ENCODE data around the gene TNFSF11. TPM values are rescaled to one million over a fixed set of nuclear protein-coding genes. Genes with fewer than 3 reads are reported as not detected.

The TNFSF11 gene
- total RNA-seq, 2 donors from 2014 or later = 3.9 TPM; not detected in 1

GRCh38 chr13:42543215-42543797, 30.6 kb upstream of the TNFSF11 start:
- no peak for DNase-seq
- no peak overlapping the region for H3K4me3 ChIP-seq
- H3K9me3 ChIP-seq = no peaks in the 10 kb centered on the region
- H3K4me1 ChIP-seq = no peaks in the 10 kb centered on the region
- intact Hi-C loops (cut with DNase I) = no loop called here
- ATAC-seq = no peak
- 38 to 41% methylated on average over 4 of the region's 4 CpGs for WGBS, 2 donors
- no peak overlapping the region for H3K27ac ChIP-seq
- H3K36me3 ChIP-seq (replicated peaks in 1 of 2; ENCODE audit: insufficient read depth in 1 of 2, low read depth in 2 of 2) = no peaks in the 10 kb centered on the region
- TF ChIP-seq, protein P1, sequence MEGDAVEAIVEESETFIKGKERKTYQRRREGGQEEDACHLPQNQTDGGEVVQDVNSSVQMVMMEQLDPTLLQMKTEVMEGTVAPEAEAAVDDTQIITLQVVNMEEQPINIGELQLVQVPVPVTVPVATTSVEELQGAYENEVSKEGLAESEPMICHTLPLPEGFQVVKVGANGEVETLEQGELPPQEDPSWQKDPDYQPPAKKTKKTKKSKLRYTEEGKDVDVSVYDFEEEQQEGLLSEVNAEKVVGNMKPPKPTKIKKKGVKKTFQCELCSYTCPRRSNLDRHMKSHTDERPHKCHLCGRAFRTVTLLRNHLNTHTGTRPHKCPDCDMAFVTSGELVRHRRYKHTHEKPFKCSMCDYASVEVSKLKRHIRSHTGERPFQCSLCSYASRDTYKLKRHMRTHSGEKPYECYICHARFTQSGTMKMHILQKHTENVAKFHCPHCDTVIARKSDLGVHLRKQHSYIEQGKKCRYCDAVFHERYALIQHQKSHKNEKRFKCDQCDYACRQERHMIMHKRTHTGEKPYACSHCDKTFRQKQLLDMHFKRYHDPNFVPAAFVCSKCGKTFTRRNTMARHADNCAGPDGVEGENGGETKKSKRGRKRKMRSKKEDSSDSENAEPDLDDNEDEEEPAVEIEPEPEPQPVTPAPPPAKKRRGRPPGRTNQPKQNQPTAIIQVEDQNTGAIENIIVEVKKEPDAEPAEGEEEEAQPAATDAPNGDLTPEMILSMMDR (IDR thresholded peaks at IDR 0.05) = no peak
- TF ChIP-seq POLR2A (IDR thresholded peaks at IDR 0.05) = no peak
- no peaks in the 10 kb centered on the region for H3K27me3 ChIP-seq

GRCh38 chr13:42544246-42544926, 29.6 kb upstream of the TNFSF11 start:
- TF ChIP-seq POLR2A (IDR thresholded peaks at IDR 0.05) = no peak
- TF ChIP-seq, protein P1 (IDR thresholded peaks at IDR 0.05) = no peak
- no peak for ATAC-seq
- intact Hi-C loops (cut with DNase I) = no loop called here

GRCh38 chr13:42545842-42546241, 28.1 kb upstream of the TNFSF11 start:
- H3K27me3 ChIP-seq = no peaks in the 10 kb centered on the region
- intact Hi-C loops (cut with DNase I) = no loop called here

More at GRCh38 chr13:42544246-42544926, 29.6 kb upstream of the TNFSF11 start:
- no peak overlapping the region for H3K27ac ChIP-seq
- no peak overlapping the region for H3K4me3 ChIP-seq
- WGBS, 2 donors = 56 to 58% methylated on average over 4 of the region's 4 CpGs
- no peaks in the 10 kb centered on the region for H3K9me3 ChIP-seq
- no peaks in the 10 kb centered on the region for H3K27me3 ChIP-seq
- H3K36me3 ChIP-seq (replicated peaks in 1 of 2; ENCODE audit: insufficient read depth in 1 of 2, low read depth in 2 of 2) = no peaks in the 10 kb centered on the region
- peaks cover 7% of the 10 kb centered on the region for H3K4me1 ChIP-seq
- DNase-seq = peak in 1 of 4 donors; percentile 10

GRCh38 chr13:42547612-42548011, 26.3 kb upstream of the TNFSF11 start:
- Histone ChIP-seq H3K36me3 (replicated peaks in 1 of 2; ENCODE audit: insufficient read depth in 1 of 2, low read depth in 2 of 2) (no peaks in the 10 kb centered on the region), H3K9me3 (no peaks in the 10 kb centered on the region), H3K27me3 (no peaks in the 10 kb centered on the region), H3K4me1 (peaks cover 12% of the 10 kb centered on the region), H3K27ac (no peak overlapping the region), H3K4me3 (no peak overlapping the region)
- WGBS, 2 donors = 84 to 96% methylated on average over 1 of the region's 1 CpG
- intact Hi-C loops (cut with DNase I) = no loop called here
- DNase-seq (no peak), ATAC-seq (no peak)
- TF ChIP-seq, protein P1 (IDR thresholded peaks at IDR 0.05) = no peak

More at GRCh38 chr13:42545842-42546241, 28.1 kb upstream of the TNFSF11 start:
- WGBS, 2 donors = 71 to 72% methylated on average over 3 of the region's 3 CpGs
- DNase-seq (no peak), ATAC-seq (no peak)
- Histone ChIP-seq H3K9me3 (no peaks in the 10 kb centered on the region), H3K4me3 (no peak overlapping the region), H3K27ac (no peak overlapping the region), H3K36me3 (replicated peaks in 1 of 2; ENCODE audit: insufficient read depth in 1 of 2, low read depth in 2 of 2) (no peaks in the 10 kb centered on the region), H3K4me1 (peaks cover 12% of the 10 kb centered on the region)
- no peak for TF ChIP-seq POLR2A (IDR thresholded peaks at IDR 0.05)
- TF ChIP-seq, protein P1 (IDR thresholded peaks at IDR 0.05) = no peak

Measured in body of pancreas (tissue), 4 donors.